ENCODE measurements around the gene RAB43.
A peak's percentile ranks its signal among the peaks of the same experiment; 100 is the strongest.
"Not testable (repeated sequence)": the region's sequence is repeated elsewhere in the genome, so short reads cannot be mapped to it uniquely, and the experiment has no call there.

The RAB43 gene

DNA sequence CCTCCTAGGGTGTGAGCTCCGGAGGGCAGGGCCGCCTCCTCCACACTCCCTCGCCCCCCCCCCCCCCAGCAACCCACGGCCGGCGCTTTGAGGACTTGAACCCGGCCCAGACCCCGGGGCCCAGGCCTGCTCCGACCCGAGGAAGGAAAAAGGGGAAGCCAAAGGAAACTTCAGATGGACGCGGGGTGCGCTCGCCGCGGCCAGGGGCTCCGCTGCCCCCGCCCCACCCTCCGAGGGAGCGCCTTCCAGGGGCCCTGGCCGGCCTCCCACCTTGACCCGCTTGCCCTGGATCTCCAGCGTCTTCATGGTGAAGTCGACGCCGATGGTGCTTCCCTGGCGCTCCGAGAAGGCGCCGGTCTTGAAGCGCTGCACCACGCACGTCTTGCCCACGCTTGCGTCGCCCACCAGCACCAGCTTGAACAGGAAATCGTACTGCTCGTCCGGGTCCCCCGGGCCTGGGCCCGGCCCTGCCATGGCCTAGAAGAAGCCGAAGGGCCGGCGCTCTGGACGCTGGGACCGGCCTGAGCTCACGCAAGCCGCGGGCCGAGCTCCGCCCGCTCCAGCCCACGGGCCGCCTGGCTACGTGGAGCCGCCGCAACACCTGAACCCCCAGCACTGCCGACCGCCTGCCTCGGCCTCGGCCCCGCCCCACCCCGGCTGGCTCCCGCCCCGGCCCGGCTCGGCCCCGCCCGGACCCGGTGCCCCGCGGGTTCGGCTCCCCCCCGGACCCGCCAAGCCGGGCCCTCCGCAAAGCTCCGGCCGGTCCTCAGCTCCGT lies 400 bp downstream of the RAB43 start:
- no peak for DNase-seq

DNA sequence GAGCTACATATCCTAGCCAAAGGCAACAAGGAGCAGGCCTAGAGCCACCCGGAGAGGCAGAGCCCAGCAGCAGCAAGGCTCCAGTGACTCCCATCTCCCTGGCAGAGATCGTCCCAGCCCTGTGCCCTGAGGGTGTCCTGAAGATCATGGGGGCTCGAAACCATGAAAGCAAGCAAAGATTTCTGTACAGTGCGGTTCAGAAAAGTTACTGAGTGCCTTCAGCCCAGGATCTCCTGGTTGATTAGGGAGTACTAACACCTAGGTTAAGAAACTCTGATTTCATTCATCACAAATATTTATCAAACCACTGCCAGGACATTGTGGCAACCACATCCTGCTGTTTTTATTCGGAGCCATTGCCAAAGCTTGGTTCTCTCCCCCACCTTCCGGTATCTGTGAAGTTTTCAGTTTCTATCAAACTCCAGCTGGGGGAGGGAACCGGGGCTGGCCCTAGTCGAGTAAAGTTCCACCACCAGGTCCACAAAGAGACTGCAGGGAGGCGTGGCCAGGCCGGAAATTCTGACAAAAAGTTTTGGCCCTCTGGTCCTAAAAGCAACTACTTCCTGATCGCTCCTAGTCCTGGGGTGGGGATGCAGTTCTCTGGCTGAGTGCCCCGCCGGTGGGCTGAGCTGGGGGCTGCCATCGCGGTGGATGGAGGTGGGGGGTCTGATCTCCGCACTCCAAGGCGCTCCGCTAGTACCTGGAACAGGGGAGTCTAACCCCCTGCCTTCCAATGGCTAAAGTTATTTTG lies 1.2 kb downstream of the RAB43 start:
- DNase-seq, result peak; percentile 83

DNA sequence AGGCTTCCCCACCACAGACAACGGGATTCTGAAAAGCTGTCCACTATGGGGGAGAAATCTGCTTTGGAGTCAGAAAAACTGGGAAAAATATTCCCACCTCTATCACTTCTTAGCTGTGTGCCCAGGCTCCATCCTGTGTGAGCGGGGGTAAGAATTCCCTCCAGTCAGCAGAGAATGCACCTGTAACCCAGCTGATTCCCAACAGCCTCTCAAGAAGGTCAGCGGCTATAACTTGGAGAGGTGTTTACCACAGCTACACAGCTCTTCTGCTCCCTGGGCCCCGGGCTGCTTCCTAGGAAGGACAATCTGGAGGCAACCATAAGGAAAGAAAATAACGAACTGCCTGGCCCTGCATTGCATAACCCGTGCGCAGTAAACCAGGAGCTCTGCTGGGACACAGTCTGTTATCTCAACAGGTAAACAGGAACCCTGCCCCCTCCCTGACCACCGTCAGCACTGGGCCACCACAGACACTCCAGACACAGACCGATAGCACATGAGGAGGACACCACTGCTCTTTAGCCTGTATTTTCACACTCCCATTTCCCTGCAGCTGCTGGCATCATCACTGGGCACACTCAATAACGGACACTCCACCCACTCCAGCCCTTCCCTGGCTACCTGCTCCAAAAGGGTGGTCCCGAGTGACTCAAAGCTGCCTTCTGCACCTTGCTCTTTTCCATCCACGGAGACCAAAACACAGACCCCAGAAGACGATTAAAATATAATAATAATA lies 2.1 kb downstream of the RAB43 start:
- no peak for DNase-seq

DNA sequence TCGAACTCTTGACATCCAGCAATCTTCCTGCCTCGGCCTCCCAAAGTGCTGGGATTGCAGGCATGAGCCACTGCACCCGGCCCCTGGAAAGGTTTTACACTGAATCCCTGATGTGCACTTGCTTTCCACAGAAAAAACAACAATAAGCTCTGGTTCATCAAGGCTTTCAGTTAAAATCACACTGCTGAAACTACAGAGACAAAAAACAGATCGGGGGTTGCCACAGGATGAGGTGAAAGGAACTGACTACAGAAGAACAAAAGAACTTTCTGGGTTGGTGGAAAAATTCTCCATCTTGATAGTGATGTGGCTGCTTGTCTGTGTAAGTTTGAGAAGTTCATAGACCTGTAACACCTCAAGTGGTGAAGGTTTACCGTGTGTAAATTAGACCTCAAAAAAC lies 2.9 kb downstream of the RAB43 start:
- no peak for DNase-seq

DNA sequence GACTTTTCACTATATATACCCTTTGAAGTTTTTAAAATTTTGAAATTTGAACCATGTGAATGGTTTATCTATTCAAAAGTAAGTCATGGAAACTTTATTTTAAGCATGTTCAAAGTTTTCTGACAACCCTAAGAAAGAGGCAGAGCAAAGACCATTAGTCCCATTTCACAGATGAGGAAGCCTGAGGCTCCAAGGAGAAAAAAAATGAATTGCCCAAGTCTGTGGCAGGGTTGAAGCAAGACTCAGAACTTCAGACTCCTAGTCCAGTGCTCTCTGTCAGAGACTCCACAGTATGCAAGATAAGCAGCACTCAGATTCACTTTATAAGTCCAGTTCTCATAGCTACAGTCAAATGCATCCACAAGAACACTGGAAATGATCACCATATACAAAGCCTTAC lies 4.5 kb downstream of the RAB43 start:
- no peak for DNase-seq

DNA sequence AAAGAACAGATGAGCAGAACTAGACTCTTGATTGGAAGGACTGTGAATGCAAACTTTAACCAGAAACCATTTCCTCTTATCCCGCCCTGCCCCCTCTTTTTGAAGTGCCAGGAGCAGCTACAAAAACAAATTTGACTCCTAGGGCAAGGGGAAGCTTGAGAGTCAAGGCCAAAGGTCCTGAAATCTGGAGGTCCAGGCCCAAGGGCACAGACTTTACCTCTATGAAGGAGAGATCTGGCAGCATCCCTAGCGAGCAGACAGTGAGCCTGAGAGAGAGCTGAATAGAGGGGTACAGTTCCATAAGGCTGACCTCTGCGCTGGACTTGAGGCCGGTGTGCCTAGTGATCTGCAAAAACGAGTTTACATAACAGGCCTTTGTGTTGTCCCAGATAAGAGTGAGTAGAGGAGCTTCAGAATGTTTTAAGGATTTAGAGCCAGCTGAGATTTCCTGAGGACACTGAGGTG lies 5.1 kb downstream of the RAB43 start:
- no peak for DNase-seq

DNA sequence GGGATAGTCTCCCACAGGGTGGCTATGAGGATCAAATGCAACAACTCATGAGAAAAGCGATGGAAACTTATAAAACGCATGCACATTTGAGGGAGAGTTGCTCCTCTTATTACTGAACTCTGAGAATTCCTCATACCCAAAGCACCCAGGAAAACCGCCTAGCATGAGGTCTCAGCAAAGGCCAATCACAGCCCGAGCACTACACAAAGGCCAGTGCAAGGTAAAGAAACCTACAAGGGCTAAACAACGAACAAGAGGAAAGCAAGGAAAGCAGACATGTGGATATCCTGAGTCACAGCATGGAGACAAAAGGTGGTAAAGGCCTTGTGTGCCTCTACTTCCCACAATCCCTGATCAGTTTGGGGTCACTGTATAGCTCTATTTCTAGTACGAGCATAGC lies 7.1 kb downstream of the RAB43 start:
- no peak for DNase-seq

DNA sequence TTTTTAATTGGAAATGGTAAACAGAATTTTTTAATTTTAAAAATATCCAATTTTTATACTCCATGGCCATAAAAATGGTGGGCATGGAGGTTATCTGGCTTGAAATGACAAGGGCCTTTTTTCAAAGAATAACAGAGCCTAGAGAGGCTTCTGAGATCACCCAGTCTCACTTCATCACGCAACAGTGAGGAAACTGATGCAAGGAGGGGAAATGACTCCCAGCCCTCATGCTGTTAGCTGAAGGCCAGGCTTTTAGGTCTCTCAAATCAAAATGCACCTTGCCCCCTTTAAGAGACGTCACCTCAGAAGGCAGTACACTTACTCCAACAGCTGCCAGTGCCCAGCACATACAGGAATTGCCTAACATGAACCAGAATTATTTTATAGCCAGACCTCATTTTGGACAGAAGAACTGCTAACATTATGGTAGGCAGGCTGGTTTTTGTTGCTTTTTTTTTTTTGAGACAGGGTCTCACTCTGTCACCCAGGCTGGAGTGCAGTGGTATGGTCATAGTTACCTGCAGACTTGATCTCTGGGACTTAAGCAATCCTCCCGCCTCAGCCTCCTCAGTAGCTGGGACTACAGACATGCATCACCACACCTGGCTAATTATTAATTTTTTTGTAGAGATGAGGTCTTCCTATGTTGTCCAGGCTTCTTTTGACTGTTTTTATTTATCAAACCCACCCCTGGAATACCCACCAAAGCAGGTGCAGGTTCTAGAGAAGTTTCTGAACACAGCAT lies 9.1 kb downstream of the RAB43 start:
- DNase-seq, result no peak

DNA sequence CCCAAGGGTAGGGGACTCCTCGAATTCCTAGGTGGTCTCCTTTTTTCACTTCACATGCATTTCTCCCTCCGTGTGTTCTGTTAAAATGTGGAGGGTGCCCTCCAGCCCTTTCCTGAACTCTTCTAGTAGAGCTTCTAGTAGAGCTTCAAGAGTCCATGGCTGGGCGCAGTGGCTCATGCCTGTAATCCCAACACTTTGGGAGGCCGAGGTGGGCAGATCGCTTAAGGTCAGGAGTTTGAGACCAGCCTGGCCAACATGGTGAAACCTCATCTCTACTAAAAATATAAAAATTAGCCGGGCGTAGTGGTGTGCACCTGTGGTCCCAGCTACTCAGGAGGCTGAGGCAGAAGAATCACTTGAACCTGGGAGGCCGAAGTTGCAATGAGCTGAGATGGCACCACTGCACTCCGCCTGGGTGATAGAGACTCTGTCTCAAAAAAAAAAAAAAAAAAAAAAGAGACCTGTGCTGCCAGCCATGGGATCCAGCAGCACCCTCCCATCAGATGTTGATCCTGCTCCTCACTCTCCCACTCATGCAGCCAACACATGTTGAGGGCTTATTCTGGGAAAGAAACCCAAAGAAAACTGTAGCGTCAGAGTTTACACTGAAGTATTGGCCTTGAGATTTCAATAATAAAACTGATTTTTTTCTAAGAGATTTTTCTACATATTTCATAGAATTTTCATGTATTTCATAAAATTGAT lies 10.4 kb downstream of the RAB43 start:
- not testable (repeated sequence) for DNase-seq

DNA sequence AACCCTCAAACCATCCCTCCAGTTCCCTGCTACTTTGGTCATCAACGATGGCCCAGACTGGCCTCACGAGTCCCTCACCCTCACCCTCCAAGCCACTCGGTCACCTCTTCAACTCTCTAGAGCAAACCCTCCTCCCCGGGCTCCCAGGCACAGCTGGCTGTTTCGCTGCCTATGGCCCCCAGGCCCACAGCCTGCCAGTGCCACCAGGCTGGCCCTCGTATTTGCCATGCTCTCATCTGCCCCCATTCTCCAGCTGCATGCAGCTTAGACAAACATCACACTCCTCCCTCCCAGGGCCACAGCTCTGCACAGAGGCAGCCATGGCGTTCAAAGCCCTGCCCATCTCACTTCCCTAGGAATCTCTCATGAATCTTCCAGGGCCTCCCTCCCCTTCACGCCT lies 13.8 kb downstream of the RAB43 start:
- DNase-seq, result no peak

DNA sequence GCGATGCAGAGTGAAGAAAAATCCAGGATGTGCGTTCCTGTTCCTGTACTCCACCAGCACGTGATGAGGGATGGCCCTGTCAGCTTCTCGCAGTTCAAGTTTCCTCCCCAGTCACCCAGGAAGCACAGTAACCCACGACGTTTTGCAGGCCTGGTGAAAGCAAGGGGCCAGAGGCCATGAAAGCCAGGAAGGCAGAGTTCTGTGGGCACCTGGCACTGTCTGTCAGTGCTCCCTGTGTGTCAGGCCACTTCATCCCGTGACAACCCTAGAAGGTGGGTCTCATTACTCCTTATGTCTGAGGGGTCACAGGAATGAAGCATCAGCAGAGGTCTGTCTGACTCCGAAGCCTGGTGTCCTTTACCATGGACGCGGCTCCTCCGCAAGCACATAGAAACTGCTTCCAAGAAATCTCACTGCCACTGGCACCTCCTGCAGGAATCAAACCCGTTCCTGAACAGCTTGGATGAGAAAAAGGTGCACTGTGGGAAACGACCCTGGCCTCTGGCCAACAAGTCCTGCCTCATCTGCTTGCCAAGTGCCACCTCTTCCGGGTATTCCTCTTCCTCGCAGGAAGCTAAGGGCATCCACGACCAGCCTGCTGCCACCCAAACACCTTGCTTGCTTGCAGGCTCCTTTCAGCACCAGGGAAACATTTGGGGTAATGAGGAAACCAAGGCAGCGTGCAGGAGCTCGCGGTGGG lies 14.6 kb downstream of the RAB43 start:
- no peak for DNase-seq

DNA sequence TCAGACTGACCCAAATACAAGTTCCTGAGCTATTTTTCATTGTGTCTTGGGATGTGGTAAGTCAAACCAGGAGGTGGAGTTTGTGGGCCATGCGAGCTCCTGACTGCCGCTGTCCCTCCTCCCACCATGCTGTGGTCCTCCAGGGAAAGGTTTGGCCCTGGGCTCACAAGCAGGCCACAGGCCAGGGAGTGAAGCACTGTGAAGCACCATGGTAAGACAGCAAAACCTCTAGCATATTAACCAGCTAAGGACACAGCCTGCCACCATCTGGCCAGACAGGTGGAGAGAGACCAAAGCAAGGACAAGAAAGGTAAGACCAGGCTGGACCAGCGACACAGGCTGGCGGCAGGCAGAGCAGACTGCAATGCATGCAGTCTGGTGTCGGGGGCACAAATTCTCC lies 15.3 kb downstream of the RAB43 start:
- no peak for DNase-seq

DNA sequence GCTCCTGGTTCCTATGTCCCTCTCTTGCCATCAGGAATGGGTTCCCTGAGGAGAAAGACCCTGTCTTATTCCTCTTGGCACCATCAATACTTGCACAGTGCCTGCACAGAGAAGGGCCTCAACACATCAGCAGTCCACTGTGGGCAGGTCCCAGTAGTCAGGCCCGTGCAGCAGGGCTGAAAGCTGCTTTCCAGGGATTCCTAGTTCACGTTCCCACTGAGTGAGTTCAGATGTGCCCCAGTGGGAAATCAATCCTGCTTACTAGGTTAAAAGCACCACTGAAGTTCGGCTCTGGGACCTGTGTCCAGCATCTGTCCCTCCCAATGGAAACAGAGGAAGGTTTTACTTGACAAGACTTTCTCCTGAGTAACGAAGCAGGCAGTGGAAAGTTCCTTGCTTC lies 15.7 kb downstream of the RAB43 start:
- DNase-seq, result no peak

DNA sequence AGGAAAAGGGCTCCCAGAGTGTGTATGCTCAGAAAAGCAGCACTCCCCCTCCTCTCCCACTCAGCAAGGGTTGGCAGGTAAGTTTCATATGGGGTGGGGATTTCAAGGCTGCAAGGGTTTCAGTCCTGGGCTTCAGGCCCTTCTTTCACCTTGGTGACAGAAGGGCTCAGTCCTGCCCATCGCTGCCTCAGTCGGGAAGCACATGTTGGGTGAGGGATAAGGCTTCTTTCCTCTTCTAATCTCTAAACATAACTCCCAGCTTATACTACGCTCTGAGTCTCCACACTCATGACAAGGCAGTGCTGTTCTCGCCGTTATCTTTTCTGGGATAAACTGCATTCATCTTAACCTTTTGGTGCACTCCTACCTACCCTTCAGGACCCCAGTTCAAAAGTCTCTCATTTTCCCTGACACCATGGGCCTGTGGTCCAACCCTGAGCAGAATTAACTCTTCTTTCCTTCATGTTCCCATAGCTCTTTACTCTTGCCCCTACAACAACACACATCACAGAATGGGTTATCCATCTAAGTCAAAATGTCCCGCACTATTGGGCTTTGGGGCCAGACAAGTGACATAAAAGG lies 17.0 kb downstream of the RAB43 start:
- DNase-seq, result no peak

DNA sequence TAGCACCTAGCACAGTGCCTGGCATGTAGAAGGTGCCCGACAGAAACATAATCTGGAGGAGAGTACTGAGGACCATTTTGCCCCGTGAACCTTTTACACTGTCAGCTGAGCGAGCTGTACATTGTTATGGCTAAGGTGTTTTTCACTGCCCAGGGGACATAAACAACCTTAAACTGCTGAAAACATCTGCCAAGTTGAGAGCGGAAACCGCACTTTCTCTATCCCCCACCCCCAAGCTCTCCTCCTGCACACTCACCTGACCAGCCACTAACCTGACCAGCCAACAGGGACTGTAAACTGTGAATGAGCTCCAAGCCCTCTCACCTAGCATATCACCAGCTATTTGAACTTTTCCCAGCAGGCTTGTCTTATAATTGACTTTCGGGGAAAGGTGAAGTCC lies 17.6 kb downstream of the RAB43 start:
- DNase-seq, result no peak

DNA sequence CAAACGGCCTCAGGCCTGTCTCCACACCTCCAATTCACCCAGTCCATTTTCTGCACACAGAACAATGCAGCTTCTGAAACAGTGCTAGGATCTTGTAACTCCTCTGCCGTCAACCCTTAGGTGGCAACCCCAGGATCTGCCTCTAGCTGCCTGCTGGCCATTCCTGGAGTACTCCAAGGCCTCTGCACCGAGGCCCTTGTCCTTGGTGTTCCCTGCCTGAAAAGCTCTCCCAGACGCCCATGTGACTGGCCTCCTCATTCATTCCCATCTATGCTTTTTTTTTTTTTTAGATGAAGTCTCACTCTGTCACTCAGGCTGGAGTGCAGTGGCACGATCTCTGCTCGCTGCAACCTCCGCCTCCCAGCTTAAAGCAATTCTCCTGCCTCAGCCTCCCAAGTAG lies 18.3 kb downstream of the RAB43 start:
- DNase-seq, result no peak

DNA sequence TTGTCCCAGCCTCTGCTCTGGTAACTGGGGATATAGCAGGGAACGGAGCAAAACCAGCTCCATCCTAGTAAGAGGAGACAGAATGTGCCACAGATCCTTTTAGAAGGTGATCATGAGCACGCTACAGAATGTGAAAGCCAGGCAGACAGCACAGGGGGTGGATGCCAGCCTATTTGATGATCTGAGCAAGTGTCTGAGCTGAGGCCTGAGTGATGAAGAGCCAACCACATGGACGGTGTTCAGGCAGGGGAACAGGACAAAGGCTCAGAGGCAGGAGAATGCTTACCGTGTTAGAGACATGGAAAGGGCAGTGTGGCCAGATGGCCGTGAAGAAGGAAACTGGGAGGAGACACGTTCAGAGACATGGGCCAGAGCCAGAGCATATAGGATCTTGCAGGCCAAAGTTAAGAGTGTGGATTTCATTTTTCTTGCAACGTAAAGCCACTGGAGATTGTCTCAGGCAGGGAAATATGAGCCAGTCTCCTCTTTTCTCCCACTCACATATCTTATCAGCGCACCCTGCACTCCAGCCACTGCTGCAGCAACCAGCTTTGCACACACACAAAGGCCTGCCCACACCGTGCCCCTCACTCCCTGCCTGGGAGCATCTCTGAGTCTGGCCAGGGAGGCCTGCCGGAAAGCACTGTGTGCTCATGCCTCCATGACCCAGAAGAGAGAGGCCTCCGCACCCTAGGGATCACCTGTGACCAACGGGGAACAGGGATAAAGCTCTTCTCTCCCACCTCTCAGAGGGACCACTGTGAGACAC lies 20.1 kb downstream of the RAB43 start:
- no peak for DNase-seq

DNA sequence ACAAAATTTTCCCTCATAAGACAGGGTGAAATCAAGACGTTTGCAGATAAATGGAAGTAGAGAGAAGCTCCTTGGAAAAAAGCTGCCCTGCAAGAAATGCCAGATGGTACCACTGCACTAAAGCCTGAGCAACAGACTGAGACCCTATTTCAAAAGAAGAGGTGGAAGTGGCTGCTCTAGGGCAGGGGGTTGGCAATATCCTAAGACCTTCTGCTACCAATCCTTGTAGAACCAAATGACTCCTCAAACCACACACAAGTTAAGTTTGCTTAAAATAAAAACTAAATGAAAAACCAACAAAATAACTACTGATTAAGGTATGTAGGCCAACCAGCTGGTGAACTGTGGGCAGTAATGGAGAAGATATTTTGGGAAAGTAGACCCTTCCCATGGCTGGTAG lies 21.3 kb downstream of the RAB43 start:
- no peak for DNase-seq

DNA sequence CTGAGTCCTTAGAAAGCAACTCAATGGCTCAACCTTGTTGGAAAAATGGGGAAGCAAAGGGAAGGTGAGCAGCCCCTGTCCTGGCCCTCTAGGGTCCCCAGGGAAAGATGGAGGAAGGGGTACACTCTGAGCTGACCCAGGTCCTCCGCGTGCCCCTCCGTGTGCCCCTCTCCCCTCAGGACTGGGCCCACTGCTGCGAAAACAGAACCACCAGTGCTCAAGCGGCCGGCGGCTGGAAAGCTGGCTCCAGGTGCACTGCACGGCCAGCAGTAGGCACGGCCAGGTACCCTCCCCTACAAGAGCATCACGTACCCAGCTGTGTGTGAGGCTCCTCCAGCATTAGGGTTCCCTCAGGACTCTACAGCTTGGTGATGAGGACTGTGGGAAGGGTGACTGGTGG lies 26.3 kb downstream of the RAB43 start:
- DNase-seq, result no peak

DNA sequence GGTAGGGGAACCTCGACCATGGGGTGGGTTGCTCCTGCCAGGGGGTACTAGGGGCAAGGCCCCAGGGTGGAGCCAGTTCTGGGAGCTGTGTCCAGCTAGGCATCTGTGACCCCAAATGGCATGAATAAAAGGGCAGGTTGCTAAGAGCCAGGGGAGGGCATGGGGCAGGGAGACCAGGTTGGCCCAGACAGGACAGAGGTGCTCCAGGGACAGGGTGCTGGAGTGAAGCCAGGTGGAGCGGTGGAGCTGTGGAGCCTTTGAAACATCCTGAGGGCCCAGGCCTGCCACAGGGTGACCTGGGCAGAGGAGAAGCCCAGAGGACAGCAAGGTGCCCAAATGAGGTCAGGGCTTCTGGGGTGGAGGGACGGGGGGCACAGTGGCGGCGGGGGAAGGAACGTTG lies 33.3 kb downstream of the RAB43 start:
- DNase-seq, result not testable (repeated sequence)

DNA sequence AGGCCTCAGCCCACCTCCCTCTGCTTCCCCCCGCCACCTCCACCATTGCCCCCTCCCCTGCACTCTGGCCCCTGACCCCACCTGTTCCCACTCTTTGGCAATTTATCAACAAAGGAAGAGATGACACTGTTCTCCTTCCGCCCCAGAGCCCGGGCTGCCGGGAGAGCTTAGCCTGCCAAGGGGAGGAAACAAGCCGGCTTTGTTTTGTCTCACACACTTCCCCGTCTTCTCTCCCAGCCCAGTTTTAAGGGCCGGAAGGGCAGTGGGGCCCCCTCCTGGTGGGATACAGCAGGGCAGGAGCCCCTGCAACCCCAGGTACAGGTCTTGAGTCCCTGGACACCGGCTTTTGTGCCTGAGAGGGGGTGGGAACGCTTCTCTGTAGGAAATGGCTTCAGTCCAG lies 33.7 kb downstream of the RAB43 start:
- DNase-seq, result not testable (repeated sequence)

All from stimulated activated CD4-positive, alpha-beta T cell treated with anti-CD3 and anti-CD28 coated beads, Interleukin-12 subunit alpha, Interleukin-12 subunit beta, amount 100 ng/mL, for 4 hours (primary cell).